Left ventricle myocardium inferior (tissue), 1 donor: ENCODE measurements around the gene A3GALT2. TPM values are rescaled to one million over a fixed set of nuclear protein-coding genes. Genes with fewer than 3 reads are reported as not detected.

ENCODE experiments used
- DNase-seq: peaks from one replicate; pipeline ENCODE4 v3.0.0-alpha.2; 2020
- H3K27ac ChIP-seq: fragments of 200-600 bp; replicated peaks from 2 replicates; pipeline ENCODE4 v1.8.0; 2021
- H3K27me3 ChIP-seq: fragments of 200-600 bp; 2 replicates; pipeline ENCODE4 v1.8.0; 2021; ENCODE audit warnings: low read depth
- H3K36me3 ChIP-seq: fragments of 200-600 bp; 2 replicates; pipeline ENCODE4 v1.8.0; 2021
- H3K4me1 ChIP-seq: fragments of 200-600 bp; 2 replicates; pipeline ENCODE4 v1.8.0; 2021
- H3K4me3 ChIP-seq: fragments of 200-600 bp; 2 replicates; pipeline ENCODE4 v1.8.0; 2021; ENCODE audit warnings: mild to moderate bottlenecking, moderate library complexity
- H3K9me3 ChIP-seq: fragments of 200-600 bp; replicated peaks from 2 replicates; pipeline ENCODE4 v1.8.0; 2021
- intact Hi-C: fragments of 100-400 bp; cut with micrococcal nuclease; formaldehyde crosslinking; loops from one replicate; pipeline ENCODE4 v1.11.0; 2022
- total RNA-seq: library from RNA; stranded (reverse); fragmentation: NEBNext Ultra II Directional; extraction: Animal tissue kit (Norgen Biotek cat#: 25700); gene quantifications from one replicate; pipeline ENCODE4 v1.2.1, GENCODE V29; 2021
- TF ChIP-seq, protein P1 (sequence below): fragments of 200-600 bp; IDR thresholded peaks from 2 replicates; pipeline ENCODE4 v1.8.0; 2021; ENCODE audit warnings: antibody characterized with exemption, mild to moderate bottlenecking, borderline replicate concordance
- donor health status: DM: no; HTN: yes; CAD: no; lungs with severe emphysema.

Gene A3GALT2
- total RNA-seq, 1 donor from 2014 or later, result not detected

GRCh38 chr1:33305016-33305415, 15.9 kb downstream of the A3GALT2 start:
- TF ChIP-seq, protein P1, sequence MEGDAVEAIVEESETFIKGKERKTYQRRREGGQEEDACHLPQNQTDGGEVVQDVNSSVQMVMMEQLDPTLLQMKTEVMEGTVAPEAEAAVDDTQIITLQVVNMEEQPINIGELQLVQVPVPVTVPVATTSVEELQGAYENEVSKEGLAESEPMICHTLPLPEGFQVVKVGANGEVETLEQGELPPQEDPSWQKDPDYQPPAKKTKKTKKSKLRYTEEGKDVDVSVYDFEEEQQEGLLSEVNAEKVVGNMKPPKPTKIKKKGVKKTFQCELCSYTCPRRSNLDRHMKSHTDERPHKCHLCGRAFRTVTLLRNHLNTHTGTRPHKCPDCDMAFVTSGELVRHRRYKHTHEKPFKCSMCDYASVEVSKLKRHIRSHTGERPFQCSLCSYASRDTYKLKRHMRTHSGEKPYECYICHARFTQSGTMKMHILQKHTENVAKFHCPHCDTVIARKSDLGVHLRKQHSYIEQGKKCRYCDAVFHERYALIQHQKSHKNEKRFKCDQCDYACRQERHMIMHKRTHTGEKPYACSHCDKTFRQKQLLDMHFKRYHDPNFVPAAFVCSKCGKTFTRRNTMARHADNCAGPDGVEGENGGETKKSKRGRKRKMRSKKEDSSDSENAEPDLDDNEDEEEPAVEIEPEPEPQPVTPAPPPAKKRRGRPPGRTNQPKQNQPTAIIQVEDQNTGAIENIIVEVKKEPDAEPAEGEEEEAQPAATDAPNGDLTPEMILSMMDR, result no peak
- H3K9me3 ChIP-seq, result no peaks in the 10 kb centered on the region
- H3K36me3 ChIP-seq, result peaks cover 1% of the 10 kb centered on the region
- H3K4me3 ChIP-seq, result no peak overlapping the region
- H3K4me1 ChIP-seq, result peaks cover 28% of the 10 kb centered on the region
- intact Hi-C loops, result no loop called here
- no peak overlapping the region for H3K27ac ChIP-seq
- no peak for DNase-seq
- peaks cover 13% of the 10 kb centered on the region for H3K27me3 ChIP-seq

- intact Hi-C loops, result no loop called here
- TF ChIP-seq, protein P1, result no peak
- H3K27ac ChIP-seq, result no peak overlapping the region
These were observed 18.6 kb downstream of the A3GALT2 start for GRCh38 chr1:33302325-33302724.

GRCh38 chr1:33301273-33301984, 19.5 kb downstream of the A3GALT2 start:
- TF ChIP-seq, protein P1, result no peak
- intact Hi-C loops, result no loop called here
- peaks cover 5% of the 10 kb centered on the region for H3K27me3 ChIP-seq
- peaks cover 29% of the 10 kb centered on the region for H3K4me1 ChIP-seq
- peaks cover 22% of the 10 kb centered on the region for H3K36me3 ChIP-seq
- H3K4me3 ChIP-seq, result no peak overlapping the region
- DNase-seq, result no peak
- peak overlapping the region; percentile 54 for H3K27ac ChIP-seq
- no peaks in the 10 kb centered on the region for H3K9me3 ChIP-seq

More at GRCh38 chr1:33302325-33302724, 18.6 kb downstream of the A3GALT2 start:
- Histone ChIP-seq H3K4me3 (no peak overlapping the region), H3K36me3 (peaks cover 15% of the 10 kb centered on the region), H3K9me3 (no peaks in the 10 kb centered on the region), H3K4me1 (peaks cover 36% of the 10 kb centered on the region), H3K27me3 (peaks cover 13% of the 10 kb centered on the region)
- no peak for DNase-seq

DNA sequence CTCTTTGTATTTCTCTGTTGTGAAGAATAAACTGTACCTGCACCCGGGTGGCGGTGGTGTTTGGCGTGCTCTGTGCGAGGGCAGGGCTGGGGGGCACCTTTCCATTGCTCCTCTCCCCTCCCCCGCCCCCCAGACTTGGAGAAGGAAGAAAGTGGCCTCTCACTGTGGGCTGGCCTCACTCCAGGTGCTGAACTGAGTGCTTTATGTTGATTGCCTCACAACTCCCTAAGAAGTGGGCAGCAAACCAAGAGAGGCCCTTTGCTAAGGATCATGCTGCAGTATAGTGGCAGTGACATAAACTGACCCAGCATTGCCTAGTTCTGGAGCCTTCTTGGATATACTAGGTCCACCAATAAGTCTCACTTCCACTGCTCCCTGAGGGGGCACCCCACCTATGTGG, 20.2 kb downstream of the A3GALT2 start:
- Histone ChIP-seq H3K27me3 (no peaks in the 10 kb centered on the region), H3K27ac (peak overlapping the region; percentile 54), H3K4me1 (peaks cover 29% of the 10 kb centered on the region), H3K9me3 (no peaks in the 10 kb centered on the region), H3K4me3 (no peak overlapping the region), H3K36me3 (peaks cover 30% of the 10 kb centered on the region)
- peak; percentile 44 for DNase-seq
- TF ChIP-seq, protein P1, result no peak
- intact Hi-C loops, result no loop called here

- Histone ChIP-seq H3K36me3 (peaks cover 38% of the 10 kb centered on the region), H3K4me1 (peaks cover 38% of the 10 kb centered on the region), H3K27me3 (no peaks in the 10 kb centered on the region), H3K9me3 (no peaks in the 10 kb centered on the region), H3K27ac (no peak overlapping the region), H3K4me3 (no peak overlapping the region)
- intact Hi-C loops, result loop anchor here (5.0 to 10.0 kb wide), 2 partner anchors 68 to 165 kb away; no protein-coding TSS in a partner anchor
- TF ChIP-seq, protein P1, result no peak
- no peak for DNase-seq
These were observed 21.3 kb downstream of the A3GALT2 start for GRCh38 chr1:33299461-33300155.
